Activated CD8-positive, alpha-beta memory T cell treated with anti-CD3 and anti-CD28 coated beads, Interleukin-2, amount 10 ng/mL, durations not matched to agents 7 days and 5 days (primary cell): ENCODE measurements around the gene NUP153. TPM values are rescaled to one million over a fixed set of nuclear protein-coding genes. Genes with fewer than 3 reads are reported as not detected.
"Not testable (repeated sequence)": the region's sequence is repeated elsewhere in the genome, so short reads cannot be mapped to it uniquely, and the experiment has no call there.

ENCODE experiments used
- ATAC-seq: fragments of 150-1000 bp; cut with Tn5 transposase; one replicate; pipeline ENCODE4 v1.10.0; 2021; ENCODE audit warnings: moderate library complexity
- CTCF ChIA-PET: fragments of 350-600 bp; sonication (Branson Sonifier 250); formaldehyde crosslinking; loops from one replicate; lab custom pipeline; 2021; ENCODE audit warnings: antibody characterized with exemption; lab: Charles Lee
- DNase-seq: peaks from one replicate; pipeline ENCODE4 v3.0.0-alpha.2; 2020
- H3K27ac Mint-ChIP-seq: one replicate; pipeline ENCODE4 v1.8.0; 2021; ENCODE audit warnings: mild to moderate bottlenecking, mixed read lengths
- H3K27me3 Mint-ChIP-seq: one replicate; pipeline ENCODE4 v1.8.0; 2021; ENCODE audit warnings: mixed read lengths
- H3K36me3 Mint-ChIP-seq: one replicate; pipeline ENCODE4 v1.8.0; 2021; ENCODE audit warnings: mild to moderate bottlenecking, mixed read lengths
- H3K4me1 Mint-ChIP-seq: one replicate; pipeline ENCODE4 v1.8.0; 2021; ENCODE audit warnings: mixed read lengths
- H3K4me3 Mint-ChIP-seq: one replicate; pipeline ENCODE4 v1.8.0; 2021; ENCODE audit warnings: mild to moderate bottlenecking, moderate library complexity, mixed read lengths
- H3K9me3 Mint-ChIP-seq: one replicate; pipeline ENCODE4 v1.8.0; 2022; ENCODE audit warnings: low read depth, mixed read lengths
- total RNA-seq, 2 experiments: library from RNA; stranded (reverse); gene quantifications; one replicate each; pipeline ENCODE4 v1.2.3, GENCODE V29; 2021

NUP153 gene
- total RNA-seq, 2 experiments from 2014 or later: 83.8 to 97.9 TPM

DNA sequence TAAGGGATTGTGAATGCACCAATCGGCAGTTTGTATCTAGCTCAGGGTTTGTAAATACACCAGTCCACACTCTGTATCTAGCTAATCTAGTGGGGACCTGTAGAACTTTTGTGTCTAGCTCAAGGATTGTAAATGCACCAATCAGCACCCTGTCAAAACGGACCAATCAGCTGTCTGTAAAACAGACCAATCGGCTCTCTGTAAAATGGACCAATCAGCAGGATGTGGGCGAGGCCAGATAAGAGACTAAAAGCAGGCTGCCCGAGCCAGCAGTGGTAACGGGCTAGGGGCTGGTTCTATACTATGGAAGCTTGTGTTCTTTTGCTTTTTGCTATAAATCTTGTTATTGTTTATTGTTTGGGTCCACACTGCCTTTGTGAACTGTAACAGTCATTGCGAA lies 125.4 kb downstream of the NUP153 start:
- ATAC-seq, H3K9me3 Mint-ChIP-seq, H3K4me3 Mint-ChIP-seq, H3K4me1 Mint-ChIP-seq, CTCF ChIA-PET, H3K36me3 Mint-ChIP-seq, H3K27ac Mint-ChIP-seq, DNase-seq: not testable (repeated sequence)
- H3K27me3 Mint-ChIP-seq: peaks cover 25% of the 10 kb centered on the region

DNA sequence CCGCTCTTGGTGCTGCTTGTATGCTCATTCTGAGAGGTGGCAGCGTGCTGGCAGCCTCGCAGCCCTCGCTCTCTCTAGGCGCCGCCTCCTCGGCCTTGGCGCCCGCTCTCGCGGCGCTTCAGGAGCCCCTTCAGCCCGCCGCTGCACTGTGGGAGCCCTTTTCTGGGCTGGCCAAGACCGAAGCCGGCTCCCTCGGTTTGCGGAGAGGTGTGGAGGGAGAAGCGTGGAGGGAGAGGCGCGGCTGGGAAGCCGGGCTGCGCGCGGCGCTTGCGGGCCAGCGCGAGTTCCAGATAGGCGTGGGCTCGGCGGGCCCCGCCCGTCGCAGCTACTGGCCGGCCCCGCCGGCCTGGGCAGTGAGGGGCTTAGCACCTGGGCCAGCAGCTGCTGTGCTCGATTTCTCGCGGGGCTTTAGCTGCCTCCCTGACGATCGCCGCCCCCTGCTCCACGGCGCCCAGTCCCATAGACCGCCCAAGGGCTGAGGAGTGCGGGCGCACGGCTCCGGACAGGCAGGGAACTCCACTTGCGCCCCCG lies 126.1 kb downstream of the NUP153 start:
- Mint-ChIP-seq H3K4me3 (peak overlapping the region; percentile 47), H3K4me1 (peaks cover 3% of the 10 kb centered on the region), H3K27me3 (peaks cover 25% of the 10 kb centered on the region), H3K27ac (no peak overlapping the region), H3K36me3 (no peaks in the 10 kb centered on the region), H3K9me3 (peaks cover 6% of the 10 kb centered on the region)
- peak; percentile 75 for ATAC-seq
- no peak for DNase-seq
- CTCF ChIA-PET: interaction anchor here (0.7 kb wide), 1 partner anchor 177 kb away, joined by 3 read pairs; no protein-coding TSS in a partner anchor

DNA sequence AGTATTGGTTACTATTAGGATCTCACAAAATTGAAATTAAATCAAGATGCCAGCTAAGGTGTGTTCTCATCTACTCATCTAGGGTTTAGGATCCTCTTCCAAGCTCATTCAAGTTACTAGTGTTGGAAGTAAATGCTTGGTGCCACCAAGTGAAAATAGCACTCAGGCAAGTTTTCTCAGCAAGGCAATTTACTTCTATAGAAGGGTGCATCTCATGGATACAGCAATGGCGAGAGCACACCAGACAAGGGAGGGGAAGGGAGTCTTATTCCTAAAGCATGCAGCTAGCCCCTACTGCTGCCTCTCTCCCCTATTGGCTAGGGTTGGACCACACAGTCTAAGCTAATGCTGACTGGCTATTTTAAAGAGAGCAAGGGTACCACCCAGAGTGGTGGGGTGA lies 129.7 kb downstream of the NUP153 start:
- Mint-ChIP-seq H3K27ac (no peak overlapping the region), H3K27me3 (peaks cover 38% of the 10 kb centered on the region), H3K4me1 (no peaks in the 10 kb centered on the region), H3K36me3 (no peaks in the 10 kb centered on the region), H3K4me3 (no peak overlapping the region), H3K9me3 (peaks cover 6% of the 10 kb centered on the region)
- ATAC-seq: no peak
- DNase-seq: no peak
- CTCF ChIA-PET: no interaction called here

DNA sequence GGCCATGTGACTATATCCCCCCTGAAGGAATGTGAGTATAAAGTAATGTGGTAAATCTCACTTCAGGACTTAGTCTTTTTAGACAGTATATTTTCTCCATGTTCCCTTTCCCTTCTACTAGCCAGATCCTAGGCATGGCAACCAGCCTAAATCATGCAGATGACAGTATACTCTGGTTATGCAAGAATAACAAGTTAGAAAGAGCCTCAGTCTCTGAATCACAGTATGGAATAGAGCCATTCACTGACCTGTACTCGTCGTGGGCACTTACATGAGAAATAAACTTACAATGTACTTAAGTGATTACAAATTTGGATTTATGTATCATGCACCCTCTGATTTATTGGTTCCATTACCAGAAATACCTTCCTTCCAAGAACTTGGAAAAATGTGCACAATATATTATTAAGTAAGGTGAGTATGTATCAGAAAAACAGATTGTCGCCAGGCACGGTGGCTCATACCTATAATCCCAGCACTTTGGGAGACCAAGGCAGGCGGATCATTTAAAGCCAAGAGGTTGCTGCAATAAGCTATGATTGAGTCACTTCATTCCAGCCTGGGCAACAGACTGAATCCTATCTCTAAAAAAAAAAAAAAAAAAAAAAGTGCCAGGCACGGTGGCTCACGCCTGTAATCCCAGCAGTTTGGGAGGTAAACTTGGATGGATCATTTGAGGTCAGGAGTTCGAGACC lies 131.7 kb downstream of the NUP153 start:
- CTCF ChIA-PET: interaction anchor here (0.6 to 1.0 kb wide), 2 partner anchors 9 to 64 kb away, joined by 3 read pairs; no protein-coding TSS in a partner anchor
- no peaks in the 10 kb centered on the region for H3K36me3 Mint-ChIP-seq
- H3K27me3 Mint-ChIP-seq: peaks cover 28% of the 10 kb centered on the region
- H3K4me1 Mint-ChIP-seq: no peaks in the 10 kb centered on the region
- no peak for DNase-seq
- no peak overlapping the region for H3K4me3 Mint-ChIP-seq
- no peak for ATAC-seq
- no peak overlapping the region for H3K27ac Mint-ChIP-seq
- H3K9me3 Mint-ChIP-seq: peaks cover 6% of the 10 kb centered on the region

DNA sequence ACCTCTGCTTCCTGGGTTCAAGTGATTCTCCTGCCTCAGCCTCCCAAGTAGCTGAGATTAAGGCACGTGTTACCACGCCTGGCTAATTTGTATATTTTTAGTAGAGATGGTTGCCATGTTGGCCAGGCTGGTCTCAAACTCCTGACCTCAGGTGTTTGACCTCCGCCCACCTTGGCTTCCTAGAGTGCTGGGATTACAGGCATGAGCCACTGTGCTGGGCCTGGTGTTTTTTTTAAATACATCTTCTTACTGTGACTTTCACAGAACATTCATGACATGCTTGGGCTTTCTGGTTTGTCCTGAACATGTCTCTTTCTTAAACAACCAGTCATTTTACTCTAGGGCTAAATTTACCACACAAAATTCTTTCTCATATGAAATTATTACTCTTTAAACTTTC lies 141.3 kb downstream of the NUP153 start:
- no peak for ATAC-seq
- peaks cover 10% of the 10 kb centered on the region for H3K9me3 Mint-ChIP-seq
- CTCF ChIA-PET: no interaction called here
- DNase-seq: no peak
- H3K4me3 Mint-ChIP-seq: no peak overlapping the region
- no peak overlapping the region for H3K27ac Mint-ChIP-seq
- peaks cover 3% of the 10 kb centered on the region for H3K36me3 Mint-ChIP-seq
- peaks cover 2% of the 10 kb centered on the region for H3K27me3 Mint-ChIP-seq
- H3K4me1 Mint-ChIP-seq: no peaks in the 10 kb centered on the region

Other genes starting within 250 kb of the NUP153 start
- gene FAM8A1, start 106.6 kb downstream of the NUP153 start, total RNA-seq: 1 to 10 TPM; 7.0 to 9.0 TPM